Measurements from ENCODE around the gene RUFY2.

Gene RUFY2

GRCh38 chr10:68302503-68302823 is 104.6 kb downstream of the RUFY2 start:
- H3K27ac ChIP-seq (ENCODE audit: low read depth in 2 of 2, low read length in 2 of 2) = no peak overlapping the region
- peaks cover 8 to 24% of the 10 kb centered on the region in 2 donors for H3K4me1 ChIP-seq (ENCODE audit: control insufficient read depth in 2 of 2, insufficient read depth in 2 of 2, low read length in 2 of 2)
- H3K27me3 ChIP-seq (ENCODE audit: control insufficient read depth in 2 of 2, insufficient read depth in 2 of 2, low read length in 2 of 2) = no peaks in the 10 kb centered on the region
- no peak overlapping the region for H3K4me3 ChIP-seq (ENCODE audit: low read length in 2 of 2)
- H3K9me3 ChIP-seq (ENCODE audit: control insufficient read depth in 2 of 2, low read length in 2 of 2) = no peaks in the 10 kb centered on the region
- H3K9ac ChIP-seq (ENCODE audit: low read depth in 1 of 2, low read length in 2 of 2) = no peak overlapping the region
- H3K36me3 ChIP-seq (ENCODE audit: control insufficient read depth in 2 of 2, insufficient read depth in 2 of 2, low read length in 2 of 2) = no peaks in the 10 kb centered on the region

DNA sequence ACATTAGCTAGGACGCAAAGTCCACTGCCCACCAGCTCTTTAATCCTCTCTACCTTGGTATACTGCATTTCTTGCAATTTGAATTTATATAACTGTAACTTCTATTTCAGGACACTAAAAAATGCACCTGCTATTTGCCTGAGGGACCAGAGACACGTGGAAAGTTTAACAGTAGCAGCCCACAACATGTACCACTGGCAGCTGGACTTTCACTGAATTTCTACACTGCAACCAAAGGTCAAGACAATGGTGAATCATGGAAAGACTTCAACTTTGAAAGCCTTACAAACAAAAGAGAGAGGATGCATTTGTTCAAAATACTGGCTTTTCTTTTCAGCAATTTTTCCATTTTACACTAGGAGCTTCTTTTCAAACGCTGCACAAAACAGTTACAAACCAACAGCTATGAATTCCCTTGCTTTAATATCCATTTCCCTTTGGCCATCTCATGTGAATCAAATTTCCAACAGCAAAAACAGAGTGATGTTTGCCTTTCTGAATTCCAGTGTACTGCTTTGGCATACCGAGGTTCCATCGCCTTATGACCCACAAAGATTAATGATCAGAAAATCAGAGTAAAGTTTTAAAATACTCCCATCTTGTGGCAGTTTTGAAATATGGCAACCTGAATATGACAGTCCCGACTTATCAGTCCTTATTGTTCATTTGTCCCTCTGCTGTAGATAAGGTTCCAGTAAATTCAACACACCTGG is 105.1 kb downstream of the RUFY2 start:
- Histone ChIP-seq H3K4me3 (ENCODE audit: low read length in 2 of 2) (no peak overlapping the region), H3K27ac (ENCODE audit: low read depth in 2 of 2, low read length in 2 of 2) (no peak overlapping the region), H3K27me3 (ENCODE audit: control insufficient read depth in 2 of 2, insufficient read depth in 2 of 2, low read length in 2 of 2) (no peaks in the 10 kb centered on the region), H3K9ac (ENCODE audit: low read depth in 1 of 2, low read length in 2 of 2) (no peak overlapping the region), H3K9me3 (ENCODE audit: control insufficient read depth in 2 of 2, low read length in 2 of 2) (no peaks in the 10 kb centered on the region), H3K4me1 (ENCODE audit: control insufficient read depth in 2 of 2, insufficient read depth in 2 of 2, low read length in 2 of 2) (peaks cover 8 to 24% of the 10 kb centered on the region in 2 donors), H3K36me3 (ENCODE audit: control insufficient read depth in 2 of 2, insufficient read depth in 2 of 2, low read length in 2 of 2) (peaks cover 2 to 3% of the 10 kb centered on the region in 2 donors)

DNA sequence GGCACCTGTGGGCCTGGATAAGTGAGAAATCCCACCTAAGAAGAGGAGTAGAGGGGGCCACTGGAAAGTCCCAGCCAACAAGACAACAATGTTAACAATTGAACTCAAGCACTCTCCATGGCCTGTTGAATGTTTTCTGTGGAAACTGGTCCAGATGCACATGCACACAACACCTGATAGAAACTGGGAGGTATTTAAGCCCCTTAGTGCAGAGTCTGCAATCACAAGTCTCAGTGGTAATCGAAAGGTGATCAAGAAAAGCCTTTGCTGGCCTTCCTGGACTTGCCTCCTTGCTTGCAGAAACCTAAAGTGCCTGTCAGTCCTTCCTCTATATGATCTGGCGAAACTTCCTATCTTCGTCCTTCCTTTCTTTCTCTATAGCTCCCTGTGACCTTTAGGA is 105.8 kb downstream of the RUFY2 start:
- Histone ChIP-seq H3K4me1 (ENCODE audit: control insufficient read depth in 2 of 2, insufficient read depth in 2 of 2, low read length in 2 of 2) (peaks cover 8 to 24% of the 10 kb centered on the region in 2 donors), H3K27ac (ENCODE audit: low read depth in 2 of 2, low read length in 2 of 2) (no peak overlapping the region), H3K4me3 (ENCODE audit: low read length in 2 of 2) (no peak overlapping the region), H3K36me3 (ENCODE audit: control insufficient read depth in 2 of 2, insufficient read depth in 2 of 2, low read length in 2 of 2) (peaks cover 3 to 5% of the 10 kb centered on the region in 2 donors), H3K9me3 (ENCODE audit: control insufficient read depth in 2 of 2, low read length in 2 of 2) (no peaks in the 10 kb centered on the region), H3K9ac (ENCODE audit: low read depth in 1 of 2, low read length in 2 of 2) (no peak overlapping the region), H3K27me3 (ENCODE audit: control insufficient read depth in 2 of 2, insufficient read depth in 2 of 2, low read length in 2 of 2) (no peaks in the 10 kb centered on the region)

GRCh38 chr10:68296843-68297663 is 110.0 kb downstream of the RUFY2 start:
- Histone ChIP-seq H3K4me1 (ENCODE audit: control insufficient read depth in 2 of 2, insufficient read depth in 2 of 2, low read length in 2 of 2) (peaks cover 5 to 9% of the 10 kb centered on the region in 2 donors), H3K36me3 (ENCODE audit: control insufficient read depth in 2 of 2, insufficient read depth in 2 of 2, low read length in 2 of 2) (peaks cover 11 to 17% of the 10 kb centered on the region in 2 donors), H3K27me3 (ENCODE audit: control insufficient read depth in 2 of 2, insufficient read depth in 2 of 2, low read length in 2 of 2) (no peaks in the 10 kb centered on the region), H3K9me3 (ENCODE audit: control insufficient read depth in 2 of 2, low read length in 2 of 2) (no peaks in the 10 kb centered on the region), H3K9ac (ENCODE audit: low read depth in 1 of 2, low read length in 2 of 2) (no peak overlapping the region), H3K27ac (ENCODE audit: low read depth in 2 of 2, low read length in 2 of 2) (no peak overlapping the region), H3K4me3 (ENCODE audit: low read length in 2 of 2) (no peak overlapping the region)
